HG03469 (cell line): ENCODE measurements around the gene IFRD1.
"Not testable (repeated sequence)": the region's sequence is repeated elsewhere in the genome, so short reads cannot be mapped to it uniquely, and the experiment has no call there.

ENCODE experiments used
- ATAC-seq: cut with Tn5 transposase; IDR thresholded peaks from one replicate; pipeline ENCODE4 v1.9.1; 2021; ENCODE audit warnings: mild to moderate bottlenecking, moderate library complexity, moderate number of reproducible peaks; ENCODE audit not compliant: unreplicated experiment

The IFRD1 gene

DNA sequence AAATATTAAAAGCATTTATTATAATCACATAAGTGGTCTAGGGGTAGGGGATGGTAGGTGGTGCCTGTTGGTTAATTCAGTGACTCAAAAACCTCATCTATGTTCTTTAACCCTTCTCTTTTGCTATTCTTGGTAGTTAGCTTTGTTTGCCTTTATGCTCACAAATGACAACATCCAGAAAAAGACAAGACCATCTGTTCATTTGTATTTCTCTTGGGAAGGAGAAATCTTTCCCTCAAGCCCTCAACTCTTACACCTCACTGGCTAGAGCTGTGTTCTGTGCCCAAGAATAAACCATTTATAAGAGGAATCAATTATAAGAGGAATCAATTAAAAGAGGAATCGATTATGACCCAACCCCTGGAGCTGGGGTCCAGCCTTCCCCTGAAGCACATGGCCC lies 10.8 kb upstream of the IFRD1 start:
- ATAC-seq, result no peak

DNA sequence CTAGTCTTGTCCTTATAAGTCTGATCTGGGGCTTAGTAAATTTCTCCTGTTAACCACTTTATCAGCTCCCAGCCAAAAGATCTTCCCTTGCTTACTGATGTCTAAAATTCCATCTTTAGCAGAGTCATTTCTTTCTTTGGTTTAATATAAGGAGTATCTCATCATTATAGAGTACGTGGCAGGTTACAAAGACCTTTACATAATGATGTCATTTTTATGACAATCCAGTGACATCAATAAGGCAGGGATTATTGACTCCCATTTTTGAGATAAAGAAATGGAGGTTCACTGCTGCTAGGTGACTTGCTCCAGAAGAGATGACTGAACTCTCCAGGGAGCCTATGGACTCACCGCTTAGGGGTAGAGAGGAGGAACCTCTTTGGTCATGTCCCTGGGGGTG lies 8.1 kb upstream of the IFRD1 start:
- ATAC-seq, result no peak

GRCh38 chr7:112444505-112444904 lies 5.8 kb upstream of the IFRD1 start:
- no peak for ATAC-seq

- ATAC-seq, result no peak
These were observed 3.8 kb upstream of the IFRD1 start for GRCh38 chr7:112446431-112446830.

GRCh38 chr7:112447406-112447805 lies 2.9 kb upstream of the IFRD1 start:
- ATAC-seq, result no peak

- ATAC-seq, result no peak
These were observed 1.9 kb upstream of the IFRD1 start for GRCh38 chr7:112448381-112448780.

DNA sequence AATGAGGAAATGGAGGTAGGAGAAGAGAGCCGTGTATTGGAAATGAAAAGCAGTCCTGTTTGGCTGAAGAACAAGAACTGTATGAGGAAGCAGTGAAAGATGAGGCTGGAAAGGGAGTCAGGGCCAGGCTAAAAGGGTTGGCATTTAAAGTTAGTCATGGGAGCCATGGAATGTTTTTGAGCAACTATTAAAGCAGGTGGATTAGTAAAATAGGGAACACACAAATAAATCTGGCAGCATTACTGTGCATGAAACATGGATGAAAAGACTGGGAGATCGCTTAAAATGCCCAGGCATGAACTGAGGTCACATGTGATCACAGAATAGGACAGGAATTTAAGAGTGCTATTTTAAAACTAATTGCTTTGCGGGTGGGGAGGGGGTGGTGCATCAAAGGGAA lies 1.4 kb upstream of the IFRD1 start:
- ATAC-seq, result no peak

- ATAC-seq, result no peak
These were observed 907 bp upstream of the IFRD1 start for GRCh38 chr7:112449353-112449752.

DNA sequence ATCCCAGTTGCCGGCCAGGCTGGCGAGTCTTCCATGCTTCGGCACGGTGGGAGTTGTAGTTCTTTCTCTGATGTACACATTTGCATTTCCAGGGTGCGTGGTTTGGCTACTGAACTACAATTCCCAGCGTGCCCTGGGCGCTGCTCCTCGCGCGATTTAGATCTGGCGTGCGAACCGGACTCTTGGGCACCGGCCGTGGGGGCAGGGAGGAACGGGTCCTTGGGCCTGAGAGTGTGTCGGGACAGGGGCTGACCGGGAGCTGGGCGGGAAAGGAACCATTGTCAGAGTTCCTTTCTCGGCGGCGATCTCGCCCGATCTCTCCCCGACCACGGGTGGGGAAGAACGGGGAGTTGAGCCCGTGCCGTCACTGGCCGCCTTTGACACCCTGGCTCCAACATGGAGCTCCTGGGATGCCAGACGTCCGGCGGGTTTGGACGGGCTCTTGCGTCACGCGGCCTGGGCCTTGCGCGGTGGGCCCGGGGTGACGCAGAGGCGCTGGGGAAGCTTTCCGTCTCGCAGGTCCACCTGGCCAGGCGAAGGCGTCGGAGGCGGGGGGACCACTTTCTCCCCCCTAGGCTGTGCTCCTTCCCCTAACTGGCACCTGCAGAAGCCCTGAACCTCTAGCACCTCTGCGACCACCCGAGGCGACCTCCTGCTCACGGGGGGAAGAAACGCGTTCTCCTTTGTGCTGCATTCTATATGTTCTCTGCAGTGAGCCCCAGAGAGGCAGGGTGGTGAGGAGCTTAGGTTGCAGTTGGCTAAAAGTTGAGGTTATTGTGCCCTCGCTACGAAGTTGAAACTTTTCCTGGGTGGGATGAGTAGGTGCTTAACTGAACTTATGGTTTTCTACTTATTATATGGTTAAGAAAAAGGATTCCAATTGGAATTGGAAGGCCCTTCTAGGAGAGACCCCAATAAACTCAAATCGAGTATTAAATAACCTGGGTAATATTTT lies 824 bp downstream of the IFRD1 start:
- ATAC-seq, result peak; percentile 81

- ATAC-seq, result no peak
These were observed 2.0 kb downstream of the IFRD1 start for GRCh38 chr7:112452102-112452888.

- ATAC-seq, result no peak
These were observed 3.4 kb downstream of the IFRD1 start for GRCh38 chr7:112453505-112454171.

DNA sequence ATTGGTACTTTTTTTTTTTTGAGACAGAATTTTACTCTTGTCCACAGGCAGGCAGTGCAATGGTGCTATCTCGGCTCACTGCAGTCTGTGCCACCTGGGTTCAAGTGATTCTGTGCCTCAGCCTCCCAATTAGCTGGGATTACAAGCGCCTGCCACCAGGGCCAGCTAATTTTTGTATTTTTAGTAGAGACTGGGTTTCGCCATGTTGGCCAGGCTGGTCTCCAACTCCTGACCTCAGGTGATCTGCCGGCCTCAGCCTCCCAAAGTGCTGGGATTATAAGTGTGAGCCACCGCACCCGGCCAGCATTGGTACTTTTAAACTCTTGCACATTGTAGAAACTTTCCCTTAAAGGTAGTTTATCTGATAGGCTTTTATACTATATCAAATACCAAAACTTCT lies 3.9 kb downstream of the IFRD1 start:
- not testable (repeated sequence) for ATAC-seq

- ATAC-seq, result no peak
These were observed 9.4 kb downstream of the IFRD1 start for GRCh38 chr7:112459645-112460044.

DNA sequence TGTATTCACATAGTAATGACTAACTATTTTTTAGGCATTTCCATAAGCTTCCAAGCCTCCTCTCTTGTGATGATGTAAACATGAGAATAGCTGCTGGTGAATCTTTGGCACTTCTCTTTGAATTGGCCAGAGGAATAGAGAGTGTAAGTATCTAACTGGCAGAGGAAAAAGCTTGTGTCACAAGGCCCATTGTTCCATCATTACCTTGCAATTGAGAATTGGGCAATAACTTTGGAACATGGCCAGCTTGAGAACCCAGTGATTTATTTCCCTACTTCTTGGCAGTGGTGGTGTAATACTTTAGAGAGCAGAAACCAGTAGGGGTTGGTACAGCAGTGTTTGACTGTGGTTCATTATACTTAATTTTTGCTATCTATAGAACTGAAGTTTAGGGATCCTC lies 12.0 kb downstream of the IFRD1 start:
- ATAC-seq, result no peak

DNA sequence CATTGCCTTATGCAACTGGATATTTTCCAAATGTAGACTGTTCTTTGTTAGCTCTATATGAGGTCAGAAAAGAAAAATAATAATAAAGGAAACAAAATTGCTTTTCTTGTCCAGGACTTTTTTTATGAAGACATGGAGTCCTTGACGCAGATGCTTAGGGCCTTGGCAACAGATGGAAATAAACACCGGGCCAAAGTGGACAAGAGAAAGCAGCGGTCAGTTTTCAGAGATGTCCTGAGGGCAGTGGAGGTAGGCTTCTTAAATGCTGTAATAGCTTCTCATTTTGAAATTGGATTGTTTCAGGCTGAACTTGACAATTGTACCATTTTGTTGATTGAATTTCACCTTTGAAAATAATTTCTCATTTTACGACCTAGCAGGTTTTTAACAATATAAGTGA lies 17.6 kb downstream of the IFRD1 start:
- no peak for ATAC-seq

DNA sequence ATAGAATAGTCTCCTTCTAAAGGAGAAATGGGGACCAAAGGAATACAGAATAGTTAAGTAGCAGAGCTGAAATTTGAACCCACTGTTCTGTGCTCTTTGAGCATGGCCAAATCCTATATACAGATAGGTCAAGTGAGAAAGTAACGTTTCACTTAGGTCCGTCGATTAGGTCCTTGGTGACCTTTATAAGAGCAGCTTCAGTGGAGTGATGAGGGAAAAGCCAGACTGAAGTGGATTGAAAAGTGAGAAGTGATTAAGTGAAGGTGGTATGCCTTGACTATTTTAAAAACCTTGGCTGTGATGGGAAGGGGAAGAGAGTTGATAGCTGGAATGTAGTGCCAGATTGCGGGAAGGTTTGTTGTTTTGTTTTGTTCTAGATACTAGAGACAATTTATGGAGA lies 19.9 kb downstream of the IFRD1 start:
- no peak for ATAC-seq

- no peak for ATAC-seq
These were observed 26.3 kb downstream of the IFRD1 start for GRCh38 chr7:112476390-112477052.

DNA sequence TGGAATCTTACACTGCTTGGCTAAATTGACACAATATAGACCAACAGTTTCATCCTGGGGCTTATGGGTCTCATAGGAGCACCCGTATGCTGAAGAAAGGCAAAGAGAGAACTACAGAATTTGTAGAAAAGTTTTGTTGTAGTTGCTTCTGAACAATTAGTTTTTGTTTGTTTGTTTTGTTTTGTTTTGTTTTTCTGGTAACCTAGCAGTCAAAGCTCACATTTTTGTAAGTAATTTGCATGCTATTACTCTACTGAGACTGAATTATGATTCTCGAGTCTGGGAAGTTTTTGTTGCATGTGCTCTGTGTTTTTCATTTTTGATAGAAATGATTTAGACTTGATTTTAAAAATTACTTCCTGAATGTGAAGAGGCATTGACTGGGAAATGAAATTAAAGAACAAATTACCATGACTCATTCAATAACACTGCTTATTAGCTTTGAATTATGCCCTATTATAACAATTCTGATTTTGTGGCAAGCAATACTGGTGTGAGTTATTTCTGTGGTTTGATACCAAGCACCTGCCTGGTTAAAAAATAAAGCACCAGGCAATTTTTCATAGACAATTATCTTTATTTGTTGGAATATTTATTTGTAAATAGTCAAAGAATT lies 31.0 kb downstream of the IFRD1 start:
- ATAC-seq, result no peak

GRCh38 chr7:112481833-112482670 lies 31.8 kb downstream of the IFRD1 start:
- ATAC-seq, result no peak
